ENCODE measurements around the gene MTERF2.

Gene MTERF2

DNA sequence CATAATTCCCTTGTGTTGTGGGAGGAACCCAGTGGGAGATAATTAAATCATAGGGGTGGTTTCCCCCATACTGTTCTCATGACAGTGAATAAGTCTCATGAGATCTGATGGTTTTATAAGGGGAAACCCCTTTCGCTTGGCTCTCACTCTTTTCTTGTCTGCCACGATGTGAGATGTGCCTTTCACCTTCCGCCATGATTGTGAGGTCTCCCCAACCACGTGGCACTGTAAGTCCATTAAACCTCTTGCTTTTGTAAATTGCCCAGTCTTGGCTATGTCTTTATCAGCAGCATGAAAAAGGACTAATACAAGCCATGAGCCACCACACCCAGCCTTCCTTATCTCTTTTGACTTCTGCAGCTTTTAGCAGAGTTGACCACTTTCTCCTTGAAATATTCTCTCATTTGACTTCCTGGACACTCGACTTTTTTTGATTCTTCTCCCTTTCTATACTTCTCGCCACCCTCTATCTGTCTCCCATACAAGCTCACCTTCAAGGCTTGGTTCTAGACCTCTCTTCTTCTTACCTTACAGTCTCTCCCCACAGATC lies 2.3 kb downstream of the MTERF2 start:
- H3K36me3 ChIP-seq (ENCODE audit: control insufficient read depth, insufficient read depth, low read length) = peaks cover 3% of the 10 kb centered on the region
- peaks cover 11% of the 10 kb centered on the region for H3K4me1 ChIP-seq (ENCODE audit: control insufficient read depth, insufficient read depth, low read length)
- no peaks in the 10 kb centered on the region for H3K27me3 ChIP-seq (ENCODE audit: control insufficient read depth, insufficient read depth, low read length)
- H3K27ac ChIP-seq (ENCODE audit: low read depth, low read length) = no peak overlapping the region
- no peak overlapping the region for H3K4me3 ChIP-seq (ENCODE audit: low read length)
- no peak overlapping the region for H3K9ac ChIP-seq (ENCODE audit: low read length)

DNA sequence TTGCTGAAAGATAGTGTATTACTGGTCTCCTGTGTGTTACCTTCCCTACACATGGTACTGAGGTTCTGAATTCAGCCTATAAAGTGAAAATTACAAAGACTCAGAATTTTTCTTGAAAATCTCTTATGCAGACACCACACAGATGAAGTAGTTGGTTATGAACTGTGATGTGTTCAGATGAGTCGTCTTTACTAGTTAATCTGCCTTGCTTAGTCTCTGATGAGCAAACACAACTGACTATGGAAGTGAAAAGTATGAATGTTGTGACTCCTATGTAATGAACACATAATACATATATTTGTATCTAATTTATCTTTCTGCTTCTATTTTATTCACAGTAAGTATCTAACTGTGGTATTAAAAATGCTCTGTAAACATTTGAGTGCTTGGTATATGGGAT lies 4.7 kb downstream of the MTERF2 start:
- H3K4me3 ChIP-seq (ENCODE audit: low read length) = no peak overlapping the region
- no peak overlapping the region for H3K27ac ChIP-seq (ENCODE audit: low read depth, low read length)
- peaks cover 3% of the 10 kb centered on the region for H3K36me3 ChIP-seq (ENCODE audit: control insufficient read depth, insufficient read depth, low read length)
- H3K9ac ChIP-seq (ENCODE audit: low read length) = no peak overlapping the region
- no peaks in the 10 kb centered on the region for H3K27me3 ChIP-seq (ENCODE audit: control insufficient read depth, insufficient read depth, low read length)
- peaks cover 23% of the 10 kb centered on the region for H3K4me1 ChIP-seq (ENCODE audit: control insufficient read depth, insufficient read depth, low read length)

DNA sequence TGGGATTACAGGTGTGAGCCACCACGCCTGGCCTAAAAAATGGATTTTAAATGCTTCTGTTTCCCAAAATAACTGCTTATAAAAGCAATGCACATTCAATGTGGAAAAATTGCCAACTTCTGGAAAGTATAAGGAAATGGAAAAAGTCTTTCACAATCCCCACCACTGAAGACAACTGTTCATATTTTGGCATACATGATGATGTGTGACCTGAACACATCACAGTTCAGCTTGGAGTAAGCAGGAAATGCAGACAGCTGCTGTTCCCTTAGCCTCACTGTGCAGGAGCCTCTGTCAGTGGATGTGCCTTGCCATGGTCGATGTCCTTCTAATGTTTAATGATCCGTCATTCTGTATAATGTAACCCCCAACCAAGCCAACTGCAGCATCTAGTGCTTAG lies 5.2 kb downstream of the MTERF2 start:
- no peaks in the 10 kb centered on the region for H3K27me3 ChIP-seq (ENCODE audit: control insufficient read depth, insufficient read depth, low read length)
- no peak overlapping the region for H3K4me3 ChIP-seq (ENCODE audit: low read length)
- peaks cover 23% of the 10 kb centered on the region for H3K4me1 ChIP-seq (ENCODE audit: control insufficient read depth, insufficient read depth, low read length)
- no peak overlapping the region for H3K9ac ChIP-seq (ENCODE audit: low read length)
- peaks cover 3% of the 10 kb centered on the region for H3K36me3 ChIP-seq (ENCODE audit: control insufficient read depth, insufficient read depth, low read length)
- no peak overlapping the region for H3K27ac ChIP-seq (ENCODE audit: low read depth, low read length)

DNA sequence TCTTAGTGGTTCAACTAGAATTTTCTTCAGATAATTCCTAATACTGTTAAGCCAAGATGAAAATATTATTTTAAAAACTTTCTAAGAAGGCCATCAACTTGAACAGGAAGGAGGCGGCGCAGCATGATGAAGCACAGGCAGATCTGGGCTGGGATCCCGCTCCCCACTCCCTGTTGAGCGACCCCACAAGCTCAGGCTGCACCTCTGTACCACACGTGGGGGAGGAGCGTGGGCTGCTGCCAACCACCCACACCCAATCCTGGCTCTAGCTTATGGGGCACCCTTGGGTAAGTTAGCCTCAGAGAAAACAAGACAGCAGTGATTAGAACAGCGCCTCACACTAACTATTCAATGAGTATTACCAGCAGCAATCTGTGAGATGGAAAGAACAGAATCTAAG lies 6.0 kb downstream of the MTERF2 start:
- Histone ChIP-seq H3K36me3 (ENCODE audit: control insufficient read depth, insufficient read depth, low read length) (peaks cover 3% of the 10 kb centered on the region), H3K9ac (ENCODE audit: low read length) (no peak overlapping the region), H3K4me3 (ENCODE audit: low read length) (no peak overlapping the region), H3K4me1 (ENCODE audit: control insufficient read depth, insufficient read depth, low read length) (peaks cover 28% of the 10 kb centered on the region), H3K27ac (ENCODE audit: low read depth, low read length) (no peak overlapping the region), H3K27me3 (ENCODE audit: control insufficient read depth, insufficient read depth, low read length) (no peaks in the 10 kb centered on the region)

DNA sequence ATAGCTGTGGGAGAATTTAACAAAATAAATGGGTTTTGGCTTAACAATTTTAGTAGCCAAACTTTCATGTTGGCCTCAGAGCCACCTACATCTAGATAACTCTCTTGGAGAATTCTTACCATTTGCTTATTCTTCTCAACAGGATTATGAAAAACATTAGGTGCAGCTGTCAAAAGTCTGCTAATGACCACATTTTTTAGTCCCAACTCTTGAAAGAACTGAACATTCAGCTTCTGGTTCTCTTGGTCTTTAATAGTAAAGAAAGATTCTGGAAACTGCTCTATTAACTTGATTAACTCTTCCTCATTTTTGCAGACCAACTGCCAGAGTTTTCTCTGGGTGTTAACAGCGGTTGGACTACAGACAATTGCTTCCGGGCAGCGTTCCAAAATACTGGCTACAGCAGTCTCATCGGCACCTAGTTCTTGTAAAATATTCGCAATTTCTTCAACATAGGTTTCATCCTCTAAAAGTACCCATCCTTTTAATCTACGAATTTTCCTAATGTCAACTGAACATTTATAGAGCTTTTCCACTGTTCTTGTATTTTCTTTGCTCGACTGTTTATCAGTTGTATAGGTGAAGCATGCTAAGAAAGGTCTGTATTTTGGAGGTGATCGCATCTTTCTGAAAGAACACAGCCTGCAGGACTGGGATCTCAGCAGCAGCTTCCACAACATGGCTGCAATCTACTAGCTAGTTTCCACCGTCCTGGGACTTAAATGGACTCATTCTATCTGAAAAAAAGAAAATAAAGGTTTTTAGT lies 8.7 kb downstream of the MTERF2 start:
- H3K9ac ChIP-seq (ENCODE audit: low read length) = no peak overlapping the region

DNA sequence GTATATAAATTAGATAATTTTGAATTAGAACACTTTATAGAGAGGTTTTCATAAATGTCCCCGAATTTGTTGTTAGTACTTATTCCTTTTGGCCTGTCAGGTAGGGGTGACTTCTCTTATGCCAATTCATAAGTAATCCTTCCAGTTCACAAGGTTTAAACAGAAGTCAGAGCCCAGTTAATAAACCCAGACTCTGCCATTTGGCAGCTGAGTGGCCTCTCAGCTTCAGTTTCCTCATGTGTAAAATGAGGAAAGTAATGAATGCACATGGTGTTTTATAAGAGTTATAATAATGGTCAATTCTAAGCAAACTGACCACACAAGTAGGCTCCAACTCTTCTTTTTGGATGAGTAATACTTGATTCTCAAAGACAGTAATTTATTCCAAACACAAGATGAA lies 10.3 kb downstream of the MTERF2 start:
- Histone ChIP-seq H3K9ac (ENCODE audit: low read length) (no peak overlapping the region), H3K27me3 (ENCODE audit: control insufficient read depth, insufficient read depth, low read length) (no peaks in the 10 kb centered on the region), H3K4me1 (ENCODE audit: control insufficient read depth, insufficient read depth, low read length) (peaks cover 26% of the 10 kb centered on the region), H3K4me3 (ENCODE audit: low read length) (no peak overlapping the region), H3K27ac (ENCODE audit: low read depth, low read length) (no peak overlapping the region), H3K36me3 (ENCODE audit: control insufficient read depth, insufficient read depth, low read length) (no peaks in the 10 kb centered on the region)

More for the DNA sequence above, 8.7 kb downstream of the MTERF2 start:
- H3K4me1 ChIP-seq (ENCODE audit: control insufficient read depth, insufficient read depth, low read length) = peaks cover 26% of the 10 kb centered on the region
- peak overlapping the region; percentile 21 for H3K27ac ChIP-seq (ENCODE audit: low read depth, low read length)
- no peaks in the 10 kb centered on the region for H3K27me3 ChIP-seq (ENCODE audit: control insufficient read depth, insufficient read depth, low read length)
- no peak overlapping the region for H3K4me3 ChIP-seq (ENCODE audit: low read length)
- no peaks in the 10 kb centered on the region for H3K36me3 ChIP-seq (ENCODE audit: control insufficient read depth, insufficient read depth, low read length)

DNA sequence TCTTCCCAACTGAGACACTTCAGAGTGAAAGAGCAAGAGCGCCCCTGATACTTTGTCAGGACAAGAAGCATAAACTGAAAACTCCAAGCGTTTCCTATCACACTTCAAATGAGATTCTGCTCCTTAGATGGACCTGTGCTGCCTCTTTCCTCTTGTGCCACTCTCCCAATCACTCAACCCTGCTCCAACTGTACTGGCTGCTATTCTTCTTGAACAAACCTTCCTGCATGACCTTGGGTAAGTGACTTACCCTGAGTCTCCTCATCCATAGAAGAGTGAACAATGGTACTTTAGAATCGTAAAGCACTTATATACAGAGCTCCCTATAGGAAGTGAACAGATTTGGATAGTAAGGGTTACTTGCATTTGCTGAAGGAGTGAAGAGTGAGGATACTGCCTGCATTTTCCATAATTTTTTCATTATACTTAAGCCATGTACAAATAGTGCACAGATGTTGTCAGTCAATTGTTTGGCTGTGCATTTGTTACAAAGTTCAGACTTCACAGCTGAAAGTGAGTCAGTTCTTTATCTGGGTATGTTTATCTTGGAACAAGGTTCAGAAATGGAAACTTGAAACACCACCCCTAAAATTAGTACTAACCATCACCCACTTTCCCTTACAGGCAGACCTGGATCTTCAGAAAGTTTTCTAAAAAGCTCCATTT lies 10.8 kb downstream of the MTERF2 start:
- no peak overlapping the region for H3K4me3 ChIP-seq (ENCODE audit: low read length)
- no peak overlapping the region for H3K9ac ChIP-seq (ENCODE audit: low read length)
- H3K4me1 ChIP-seq (ENCODE audit: control insufficient read depth, insufficient read depth, low read length) = peaks cover 26% of the 10 kb centered on the region
- H3K27ac ChIP-seq (ENCODE audit: low read depth, low read length) = no peak overlapping the region
- peaks cover 3% of the 10 kb centered on the region for H3K36me3 ChIP-seq (ENCODE audit: control insufficient read depth, insufficient read depth, low read length)
- no peaks in the 10 kb centered on the region for H3K27me3 ChIP-seq (ENCODE audit: control insufficient read depth, insufficient read depth, low read length)

DNA sequence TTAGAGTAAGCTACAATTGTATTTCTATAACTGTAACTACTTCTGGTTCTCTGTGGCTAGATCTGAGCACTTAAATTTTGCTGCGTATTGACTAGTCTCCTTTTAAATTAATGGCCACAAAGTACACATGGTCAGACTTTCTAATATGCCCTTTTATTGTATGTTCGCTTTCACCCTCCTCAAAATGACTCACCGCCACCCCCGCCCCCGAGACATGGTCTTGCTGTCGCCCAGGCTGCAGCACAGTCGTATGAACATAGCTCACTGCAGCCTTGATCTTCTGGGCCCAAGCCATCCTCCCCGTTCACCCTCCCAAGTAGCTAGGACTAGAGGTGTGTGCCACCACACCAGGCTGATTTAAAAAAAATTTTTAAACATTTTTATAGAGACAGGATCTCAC lies 11.8 kb downstream of the MTERF2 start:
- Histone ChIP-seq H3K4me3 (ENCODE audit: low read length) (no peak overlapping the region), H3K36me3 (ENCODE audit: control insufficient read depth, insufficient read depth, low read length) (peaks cover 6% of the 10 kb centered on the region), H3K27ac (ENCODE audit: low read depth, low read length) (no peak overlapping the region), H3K9ac (ENCODE audit: low read length) (no peak overlapping the region), H3K4me1 (ENCODE audit: control insufficient read depth, insufficient read depth, low read length) (peaks cover 26% of the 10 kb centered on the region), H3K27me3 (ENCODE audit: control insufficient read depth, insufficient read depth, low read length) (no peaks in the 10 kb centered on the region)

DNA sequence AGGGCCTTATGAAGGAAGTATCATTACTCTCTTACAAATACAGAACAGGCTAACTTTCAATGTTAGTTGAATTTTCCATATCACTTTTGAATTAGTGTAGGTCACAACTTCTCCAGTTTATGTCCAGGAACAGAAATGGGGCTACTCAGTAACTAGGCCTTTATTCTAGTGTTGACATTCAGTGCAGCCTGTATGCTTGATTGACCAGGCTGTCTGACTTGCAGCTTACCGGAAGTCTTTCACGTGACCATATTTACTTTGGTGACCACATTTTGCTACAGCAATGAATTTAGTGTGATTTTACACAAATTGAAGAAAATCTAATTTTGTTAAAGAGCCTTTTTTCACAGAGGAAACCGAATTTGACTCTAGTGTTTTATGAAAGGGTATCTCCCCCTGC lies 12.4 kb downstream of the MTERF2 start:
- H3K36me3 ChIP-seq (ENCODE audit: control insufficient read depth, insufficient read depth, low read length) = peaks cover 6% of the 10 kb centered on the region
- no peak overlapping the region for H3K27ac ChIP-seq (ENCODE audit: low read depth, low read length)
- no peak overlapping the region for H3K9ac ChIP-seq (ENCODE audit: low read length)
- H3K4me1 ChIP-seq (ENCODE audit: control insufficient read depth, insufficient read depth, low read length) = peaks cover 26% of the 10 kb centered on the region
- H3K4me3 ChIP-seq (ENCODE audit: low read length) = no peak overlapping the region
- no peaks in the 10 kb centered on the region for H3K27me3 ChIP-seq (ENCODE audit: control insufficient read depth, insufficient read depth, low read length)

DNA sequence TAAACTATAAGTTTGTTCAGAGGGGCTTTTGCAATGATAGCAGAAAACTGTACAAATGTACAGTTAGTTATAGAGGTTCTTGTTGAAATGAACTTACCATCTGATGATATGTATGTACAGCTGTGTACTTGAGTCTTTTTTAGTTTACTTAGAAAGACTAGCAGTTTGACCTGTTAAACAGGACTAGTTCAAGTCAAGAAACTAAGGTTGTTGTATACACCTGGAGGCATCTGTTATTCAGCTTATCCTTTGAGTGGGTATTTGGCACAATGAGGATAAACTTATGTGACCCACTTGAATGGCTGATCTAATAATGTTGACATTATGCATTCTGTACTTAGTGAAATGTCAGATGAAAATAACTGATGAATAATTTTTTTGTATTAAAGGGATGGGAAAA lies 13.4 kb downstream of the MTERF2 start:
- H3K27me3 ChIP-seq (ENCODE audit: control insufficient read depth, insufficient read depth, low read length) = no peaks in the 10 kb centered on the region
- H3K4me1 ChIP-seq (ENCODE audit: control insufficient read depth, insufficient read depth, low read length) = peaks cover 26% of the 10 kb centered on the region
- no peak overlapping the region for H3K4me3 ChIP-seq (ENCODE audit: low read length)
- no peak overlapping the region for H3K27ac ChIP-seq (ENCODE audit: low read depth, low read length)
- H3K36me3 ChIP-seq (ENCODE audit: control insufficient read depth, insufficient read depth, low read length) = peaks cover 6% of the 10 kb centered on the region
- H3K9ac ChIP-seq (ENCODE audit: low read length) = no peak overlapping the region

DNA sequence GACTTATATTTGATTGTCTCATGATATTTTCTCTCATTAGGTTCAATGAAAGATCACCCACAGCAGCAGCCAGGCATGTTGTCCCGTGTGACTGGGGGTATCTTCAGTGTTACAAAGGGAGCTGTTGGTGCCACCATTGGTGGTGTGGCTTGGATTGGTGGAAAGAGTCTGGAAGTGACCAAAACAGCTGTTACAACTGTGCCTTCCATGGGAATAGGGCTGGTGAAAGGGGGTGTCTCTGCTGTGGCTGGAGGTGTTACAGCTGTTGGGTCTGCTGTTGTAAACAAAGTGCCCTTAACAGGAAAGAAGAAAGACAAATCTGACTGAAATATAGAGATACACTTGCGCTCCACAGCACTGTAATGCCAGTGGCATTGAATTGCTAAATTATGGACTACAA lies 15.9 kb downstream of the MTERF2 start:
- Histone ChIP-seq H3K9ac (ENCODE audit: low read length) (no peak overlapping the region), H3K27ac (ENCODE audit: low read depth, low read length) (no peak overlapping the region), H3K4me3 (ENCODE audit: low read length) (no peak overlapping the region), H3K27me3 (ENCODE audit: control insufficient read depth, insufficient read depth, low read length) (no peaks in the 10 kb centered on the region), H3K36me3 (ENCODE audit: control insufficient read depth, insufficient read depth, low read length) (peaks cover 6% of the 10 kb centered on the region), H3K4me1 (ENCODE audit: control insufficient read depth, insufficient read depth, low read length) (peaks cover 8% of the 10 kb centered on the region)

DNA sequence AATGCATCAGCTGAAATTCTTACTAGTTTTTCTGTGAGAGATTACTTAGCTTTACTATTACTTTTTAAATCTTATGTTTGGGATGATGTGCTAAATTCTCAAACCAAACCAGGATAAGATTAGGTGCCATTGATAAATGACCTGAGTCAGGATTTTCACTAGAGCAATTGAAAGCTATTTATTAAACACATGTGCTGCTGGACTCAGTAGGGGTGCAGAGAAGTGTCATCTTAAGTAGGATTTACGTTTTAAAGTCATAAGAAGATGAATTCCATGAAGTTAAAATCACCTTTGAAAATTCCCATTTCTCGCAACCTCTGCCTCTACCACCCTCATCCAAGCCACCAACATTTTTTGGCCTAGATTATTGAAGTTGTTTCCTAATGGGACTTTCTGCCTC lies 22.4 kb downstream of the MTERF2 start:
- Histone ChIP-seq H3K4me3 (ENCODE audit: low read length) (no peak overlapping the region), H3K27ac (ENCODE audit: low read depth, low read length) (no peak overlapping the region), H3K27me3 (ENCODE audit: control insufficient read depth, insufficient read depth, low read length) (no peaks in the 10 kb centered on the region), H3K9ac (ENCODE audit: low read length) (no peak overlapping the region), H3K4me1 (ENCODE audit: control insufficient read depth, insufficient read depth, low read length) (no peaks in the 10 kb centered on the region), H3K36me3 (ENCODE audit: control insufficient read depth, insufficient read depth, low read length) (no peaks in the 10 kb centered on the region)

DNA sequence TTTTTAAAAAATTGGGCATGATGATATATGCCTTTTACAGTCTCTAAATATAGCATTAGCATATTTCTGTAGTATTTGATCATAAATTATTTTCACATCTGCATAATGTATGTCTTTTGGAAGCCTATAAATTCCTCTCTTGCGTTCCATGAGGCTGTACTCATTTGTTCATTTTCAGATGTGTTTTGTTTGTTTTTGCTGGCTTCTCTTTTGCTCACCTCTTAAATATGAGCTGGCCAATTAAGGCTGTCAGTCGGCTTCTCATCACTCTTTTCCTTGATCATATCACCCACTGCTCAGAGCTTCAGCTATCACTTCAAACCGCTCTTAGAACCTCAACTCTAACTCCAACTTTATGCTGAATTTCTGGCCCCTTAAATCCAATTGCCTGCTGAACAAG lies 24.7 kb downstream of the MTERF2 start:
- Histone ChIP-seq H3K27me3 (ENCODE audit: control insufficient read depth, insufficient read depth, low read length) (no peaks in the 10 kb centered on the region), H3K4me3 (ENCODE audit: low read length) (no peak overlapping the region), H3K4me1 (ENCODE audit: control insufficient read depth, insufficient read depth, low read length) (no peaks in the 10 kb centered on the region), H3K36me3 (ENCODE audit: control insufficient read depth, insufficient read depth, low read length) (no peaks in the 10 kb centered on the region), H3K27ac (ENCODE audit: low read depth, low read length) (no peak overlapping the region), H3K9ac (ENCODE audit: low read length) (no peak overlapping the region)

All from rectal smooth muscle tissue (tissue), 1 donor.